ENCODE results near the gene SH3BP1. TPM values are rescaled to one million over a fixed set of nuclear protein-coding genes. Genes with fewer than 3 reads are reported as not detected.

SH3BP1 gene
- total RNA-seq, 2 experiments from 2014 or later = 216 to 218 TPM

DNA sequence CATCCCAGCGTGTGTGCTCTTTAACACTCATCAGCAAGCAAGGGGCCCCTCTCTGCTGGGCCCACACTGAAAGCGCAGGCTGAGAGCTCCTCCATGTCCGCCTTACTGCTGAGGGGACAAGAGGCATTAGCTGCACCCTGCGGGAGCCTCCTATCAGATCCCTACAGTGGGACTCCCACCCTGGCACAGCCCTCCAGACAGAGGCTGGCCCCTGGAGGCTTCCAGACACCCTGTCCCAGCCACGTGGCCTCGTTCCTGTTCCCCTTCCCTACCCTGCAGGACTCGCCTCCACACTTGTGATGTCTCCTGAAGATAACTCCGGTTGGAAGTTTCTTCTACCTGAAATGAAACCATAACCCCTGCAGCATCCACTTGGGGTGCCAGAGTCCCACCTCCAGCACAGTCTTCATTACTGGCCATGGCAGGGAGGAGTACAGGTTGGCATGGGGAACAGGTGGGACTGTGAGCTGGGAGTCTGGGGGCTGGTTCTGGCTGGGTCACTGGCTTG is 5.0 kb upstream of the SH3BP1 start:
- no peak for ATAC-seq
- H3K27me3 Mint-ChIP-seq (ENCODE audit: low read depth) = no peaks in the 10 kb centered on the region
- no peaks in the 10 kb centered on the region for H3K9me3 Mint-ChIP-seq (ENCODE audit: insufficient read depth)
- peak overlapping the region; percentile 97 for H3K27ac Mint-ChIP-seq
- POLR2A ChIA-PET = interaction anchor here (0.8 to 3.9 kb wide), 6 partner anchors 8 to 42 kb away, joined by 3 to 26 read pairs (median 7); partner anchors contain the start of gene GGA1
- CTCF ChIA-PET = interaction anchor here (1.0 to 15.5 kb wide), 11 partner anchors 8 to 148 kb away, joined by 3 to 261 read pairs (median 10); partner anchors contain the start of genes GGA1, LGALS1, PDXP and SH3BP1
- peaks cover 82% of the 10 kb centered on the region for H3K4me1 Mint-ChIP-seq (ENCODE audit: low read depth)
- H3K36me3 Mint-ChIP-seq (ENCODE audit: low read depth) = peaks cover 22% of the 10 kb centered on the region
- H3K4me3 Mint-ChIP-seq = peak overlapping the region; percentile 72
- no peak for DNase-seq

DNA sequence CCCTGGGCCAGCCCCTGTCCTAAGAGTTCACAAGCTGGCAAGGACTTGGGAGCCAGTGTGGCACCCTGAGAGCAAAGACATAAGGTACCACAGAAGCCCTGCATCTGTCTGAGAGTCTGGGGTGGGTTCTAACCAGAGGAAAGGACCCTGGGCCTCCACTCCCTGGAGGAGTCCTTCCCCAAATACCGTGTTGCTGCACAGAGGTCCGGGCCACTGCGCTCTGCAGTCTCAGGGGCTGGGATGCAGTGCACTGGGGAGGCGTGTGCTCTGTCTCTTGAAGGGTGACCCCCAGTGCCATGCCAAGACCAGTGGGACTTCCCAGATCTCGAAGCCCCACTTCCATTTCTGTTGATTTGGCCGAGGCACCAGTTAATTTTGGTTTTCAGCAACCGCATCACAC is 4.3 kb upstream of the SH3BP1 start:
- Mint-ChIP-seq H3K4me3 (peak overlapping the region; percentile 72), H3K27me3 (ENCODE audit: low read depth) (no peaks in the 10 kb centered on the region), H3K27ac (peak overlapping the region; percentile 97), H3K9me3 (ENCODE audit: insufficient read depth) (no peaks in the 10 kb centered on the region), H3K36me3 (ENCODE audit: low read depth) (peaks cover 22% of the 10 kb centered on the region), H3K4me1 (ENCODE audit: low read depth) (peaks cover 80% of the 10 kb centered on the region)
- ChIA-PET POLR2A (interaction anchor here (0.8 to 3.9 kb wide), 4 partner anchors 8 to 42 kb away, joined by 4 to 23 read pairs (median 10); partner anchors contain the start of gene GGA1), CTCF (interaction anchor here (1.0 to 15.5 kb wide), 9 partner anchors 7 to 50 kb away, joined by 4 to 261 read pairs (median 28); partner anchors contain the start of genes GGA1, LGALS1, PDXP and SH3BP1)
- no peak for DNase-seq
- no peak for ATAC-seq

DNA sequence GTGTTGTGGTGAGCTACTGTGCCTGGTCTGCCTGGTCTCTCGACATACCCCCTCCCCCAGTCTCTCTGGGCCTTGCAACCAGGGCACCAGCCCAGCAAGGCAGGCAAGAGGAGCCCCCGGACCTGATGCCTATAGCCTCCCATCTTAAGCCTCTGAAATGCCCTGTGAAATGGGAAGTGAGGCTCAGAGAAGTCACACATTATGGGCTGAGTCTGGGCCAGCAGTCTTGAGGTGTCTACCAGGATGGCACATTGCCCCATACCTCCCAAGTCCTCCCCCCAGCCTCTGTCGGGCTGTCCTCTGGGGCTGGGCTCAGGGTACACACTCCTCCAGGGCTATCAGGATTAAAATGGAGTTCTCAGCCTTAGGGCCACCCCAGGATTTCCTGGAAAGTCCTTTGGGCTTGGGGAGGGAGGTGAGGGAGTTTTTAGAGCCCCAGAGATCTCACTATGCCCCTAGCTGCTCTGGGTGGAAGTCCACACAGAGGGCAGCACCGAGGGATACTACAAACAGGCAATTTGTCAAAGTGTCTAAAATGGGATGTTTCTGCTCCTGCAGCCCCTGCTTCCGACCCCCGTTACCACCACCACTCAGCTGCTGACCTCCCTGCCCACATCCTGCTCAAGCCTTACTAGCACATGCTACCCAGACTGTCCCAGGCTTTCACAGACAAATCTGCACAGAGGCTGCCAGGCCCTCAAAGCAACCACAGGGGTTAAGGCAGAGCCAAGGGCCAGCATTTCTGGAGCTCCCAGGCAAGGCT is 3.1 kb upstream of the SH3BP1 start:
- no peaks in the 10 kb centered on the region for H3K27me3 Mint-ChIP-seq (ENCODE audit: low read depth)
- peaks cover 78% of the 10 kb centered on the region for H3K4me1 Mint-ChIP-seq (ENCODE audit: low read depth)
- H3K4me3 Mint-ChIP-seq = peak overlapping the region; percentile 98
- DNase-seq (peak; percentile 78), ATAC-seq (peak; percentile 15)
- ChIA-PET POLR2A (interaction anchor here (1.0 to 3.5 kb wide), 4 partner anchors 10 to 50 kb away, joined by 4 to 13 read pairs (median 7); partner anchors contain the start of genes GGA1, NOL12 and PDXP), CTCF (interaction anchor here (0.7 to 15.5 kb wide), 12 partner anchors 12 to 98 kb away, joined by 3 to 261 read pairs (median 6); partner anchors contain the start of genes GGA1, LGALS1 and PDXP)
- H3K9me3 Mint-ChIP-seq (ENCODE audit: insufficient read depth) = no peaks in the 10 kb centered on the region
- H3K27ac Mint-ChIP-seq = peak overlapping the region; percentile 97
- H3K36me3 Mint-ChIP-seq (ENCODE audit: low read depth) = peaks cover 32% of the 10 kb centered on the region

DNA sequence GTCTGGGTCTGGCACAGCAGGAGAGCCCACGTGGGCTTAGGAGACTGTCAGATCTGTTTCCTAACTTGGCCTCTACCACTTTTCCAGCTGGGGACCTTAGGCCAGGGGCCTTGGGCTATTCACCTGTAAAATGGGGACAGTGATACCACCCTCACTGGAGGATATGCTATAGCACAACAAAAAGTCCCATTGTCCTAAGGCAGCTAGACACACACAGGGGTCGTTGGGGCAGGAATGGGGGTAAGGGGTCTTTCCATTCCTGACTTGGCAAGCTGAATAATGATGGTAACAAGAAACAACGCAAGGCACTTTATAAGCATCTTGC is 2.6 kb upstream of the SH3BP1 start:
- no peaks in the 10 kb centered on the region for H3K9me3 Mint-ChIP-seq (ENCODE audit: insufficient read depth)
- H3K36me3 Mint-ChIP-seq (ENCODE audit: low read depth) = peaks cover 32% of the 10 kb centered on the region
- DNase-seq = no peak
- ChIA-PET POLR2A (interaction anchor here (1.0 to 3.5 kb wide), 4 partner anchors 10 to 49 kb away, joined by 4 to 13 read pairs (median 7); partner anchors contain the start of genes GGA1, NOL12 and PDXP), CTCF (interaction anchor here (0.7 to 15.5 kb wide), 11 partner anchors 11 to 227 kb away, joined by 3 to 261 read pairs (median 6); partner anchors contain the start of genes GGA1, LGALS1 and PDXP)
- H3K27me3 Mint-ChIP-seq (ENCODE audit: low read depth) = no peaks in the 10 kb centered on the region
- peaks cover 78% of the 10 kb centered on the region for H3K4me1 Mint-ChIP-seq (ENCODE audit: low read depth)
- H3K4me3 Mint-ChIP-seq = peak overlapping the region; percentile 98
- no peak for ATAC-seq
- H3K27ac Mint-ChIP-seq = peak overlapping the region; percentile 97

DNA sequence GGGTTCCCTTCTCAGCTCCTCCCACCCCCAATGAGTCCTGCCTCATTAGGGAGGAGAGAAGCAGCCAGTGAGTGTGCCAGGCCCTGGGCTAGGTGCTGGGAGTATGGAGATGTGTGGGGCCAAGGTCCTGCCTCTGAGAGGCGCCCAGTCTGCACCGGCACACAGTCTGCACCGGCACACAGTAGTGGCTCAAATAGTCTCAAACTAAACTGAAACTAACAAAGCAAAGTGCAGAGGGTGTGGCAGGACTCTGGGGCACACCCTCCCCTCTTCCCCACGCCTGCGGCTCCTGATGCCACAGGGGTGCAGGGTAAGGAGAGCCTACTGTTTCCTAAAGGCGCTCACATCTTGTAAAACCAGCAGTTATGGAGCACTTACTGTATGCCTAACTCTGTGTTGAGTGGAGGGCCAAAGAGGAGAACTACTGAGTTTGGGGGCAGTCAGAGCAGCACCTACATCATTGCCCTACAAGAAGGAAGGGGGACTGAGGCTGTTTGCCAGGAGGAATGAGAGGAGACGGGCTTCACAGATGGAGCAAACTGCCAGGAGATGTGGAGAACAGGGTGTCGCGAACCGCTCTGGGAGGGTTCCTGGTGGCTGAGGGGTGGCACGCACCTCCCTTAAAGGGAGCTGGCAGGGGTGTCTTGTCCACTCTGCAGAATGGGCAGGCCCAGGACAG is 939 bp upstream of the SH3BP1 start:
- no peaks in the 10 kb centered on the region for H3K9me3 Mint-ChIP-seq (ENCODE audit: insufficient read depth)
- peak; percentile 62 for ATAC-seq
- POLR2A ChIA-PET = interaction anchor here (1.6 to 3.5 kb wide), 5 partner anchors 12 to 48 kb away, joined by 6 to 13 read pairs (median 7); partner anchors contain the start of genes GGA1, NOL12 and PDXP
- H3K36me3 Mint-ChIP-seq (ENCODE audit: low read depth) = peaks cover 44% of the 10 kb centered on the region
- H3K4me1 Mint-ChIP-seq (ENCODE audit: low read depth) = peaks cover 79% of the 10 kb centered on the region
- peak; percentile 76 for DNase-seq
- H3K4me3 Mint-ChIP-seq = peak overlapping the region; percentile 98
- H3K27me3 Mint-ChIP-seq (ENCODE audit: low read depth) = no peaks in the 10 kb centered on the region
- H3K27ac Mint-ChIP-seq = peak overlapping the region; percentile 97
- CTCF ChIA-PET = interaction anchor here (0.9 to 15.5 kb wide), 8 partner anchors 15 to 258 kb away, joined by 3 to 261 read pairs (median 16); partner anchors contain the start of genes GGA1, LGALS1, NOL12 and PDXP

DNA sequence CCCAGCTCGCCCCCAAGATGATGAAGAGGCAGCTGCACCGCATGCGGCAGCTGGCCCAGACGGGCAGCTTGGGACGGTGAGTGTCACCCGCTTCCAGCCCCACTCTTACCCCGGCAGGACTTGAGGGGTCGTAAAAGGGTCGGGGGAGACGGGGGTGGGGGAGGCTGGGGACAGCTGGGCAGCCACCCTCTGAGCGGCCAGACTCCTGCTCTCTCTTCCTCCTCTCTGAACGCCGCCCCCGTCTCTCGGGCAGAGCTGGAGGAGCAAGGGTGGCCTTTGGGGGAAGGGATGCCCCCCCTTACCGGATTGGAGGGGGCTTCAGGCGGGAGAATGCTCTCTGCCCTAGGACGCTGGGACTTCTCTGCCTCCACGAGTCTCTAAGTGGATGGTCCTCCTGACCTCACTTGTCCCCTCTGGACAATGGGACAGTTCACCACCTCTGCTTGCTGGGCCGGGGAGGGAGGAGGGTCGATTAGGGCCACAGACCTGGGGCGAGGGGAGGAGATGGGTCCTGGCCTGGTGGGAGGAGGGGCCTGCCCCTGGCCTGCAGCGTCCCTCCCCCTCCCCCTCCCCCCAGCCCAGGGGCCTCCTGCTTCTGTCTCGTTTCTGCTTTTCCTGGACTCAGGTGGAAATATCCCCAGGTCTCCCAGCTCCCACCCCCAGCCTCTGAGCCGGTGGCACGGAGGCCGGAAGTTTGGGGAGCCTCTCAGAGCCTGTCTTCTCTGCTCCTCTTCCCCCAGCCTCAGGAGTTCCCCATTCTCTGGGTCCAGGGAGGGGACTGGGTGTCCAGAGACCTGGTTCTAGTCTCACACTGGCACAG is 512 bp downstream of the SH3BP1 start:
- Mint-ChIP-seq H3K27me3 (ENCODE audit: low read depth) (no peaks in the 10 kb centered on the region), H3K36me3 (ENCODE audit: low read depth) (peaks cover 54% of the 10 kb centered on the region), H3K4me1 (ENCODE audit: low read depth) (peaks cover 72% of the 10 kb centered on the region), H3K27ac (peak overlapping the region; percentile 96), H3K9me3 (ENCODE audit: insufficient read depth) (no peaks in the 10 kb centered on the region), H3K4me3 (peak overlapping the region; percentile 98)
- DNase-seq (peak; percentile 49), ATAC-seq (no peak)
- POLR2A ChIA-PET = interaction anchor here (0.7 to 2.3 kb wide), 3 partner anchors 13 to 37 kb away, joined by 3 to 8 read pairs (median 3); partner anchors contain the start of gene PDXP
- CTCF ChIA-PET = interaction anchor here (0.6 to 15.5 kb wide), 7 partner anchors 7 to 42 kb away, joined by 3 to 261 read pairs (median 4); partner anchors contain the start of genes LGALS1 and PDXP

DNA sequence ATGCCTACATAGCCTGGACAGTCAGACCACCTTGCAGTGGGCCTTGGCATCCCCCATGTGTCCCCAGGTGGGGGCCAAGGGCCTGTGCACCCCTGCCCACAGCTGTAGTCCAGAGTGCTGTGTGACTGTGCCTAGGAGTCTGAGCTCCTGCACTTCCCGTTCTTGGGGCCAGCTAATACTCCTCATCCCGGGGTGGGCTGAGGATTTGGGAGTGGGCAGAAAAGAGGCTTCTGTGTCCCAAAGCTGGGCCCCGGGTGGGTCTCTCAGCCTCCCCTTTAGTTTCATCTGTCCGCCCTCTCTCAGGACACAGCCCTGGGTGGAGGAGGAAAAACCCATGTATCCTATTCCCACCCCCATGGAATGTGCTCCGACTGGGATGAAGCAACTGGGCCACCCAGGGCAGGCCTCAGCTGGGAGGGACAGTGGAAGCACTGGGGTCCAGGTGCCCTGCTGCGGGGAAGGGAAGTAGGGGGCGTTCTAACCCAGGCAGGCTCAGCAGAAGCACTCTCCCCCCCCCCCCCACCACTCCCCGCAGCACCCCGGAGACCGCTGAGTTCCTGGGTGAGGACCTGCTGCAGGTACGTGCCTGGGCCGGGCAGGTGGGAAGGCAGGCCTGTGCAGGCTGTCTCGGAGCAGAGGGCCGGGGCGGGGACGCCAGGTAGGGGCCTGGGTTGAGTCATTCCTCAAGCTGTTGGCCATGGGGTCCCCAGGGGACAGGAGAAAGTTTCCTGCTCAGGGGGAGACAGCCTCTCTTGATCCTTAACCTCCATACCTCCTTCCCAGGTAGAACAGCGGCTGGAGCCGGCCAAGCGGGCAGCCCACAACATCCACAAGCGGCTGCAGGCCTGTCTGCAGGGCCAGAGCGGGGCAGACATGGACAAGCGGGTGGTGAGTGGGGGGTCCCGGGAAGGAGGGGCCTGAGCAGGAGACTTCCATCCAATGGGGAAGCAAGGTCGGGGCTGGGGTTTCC is 1.4 kb downstream of the SH3BP1 start:
- POLR2A ChIA-PET = interaction anchor here (0.7 to 4.0 kb wide), 6 partner anchors 8 to 36 kb away, joined by 3 to 26 read pairs (median 11); partner anchors contain the start of gene PDXP
- Mint-ChIP-seq H3K27ac (peak overlapping the region; percentile 96), H3K27me3 (ENCODE audit: low read depth) (no peaks in the 10 kb centered on the region), H3K9me3 (ENCODE audit: insufficient read depth) (no peaks in the 10 kb centered on the region), H3K4me3 (peak overlapping the region; percentile 98), H3K4me1 (ENCODE audit: low read depth) (peaks cover 68% of the 10 kb centered on the region), H3K36me3 (ENCODE audit: low read depth) (peaks cover 60% of the 10 kb centered on the region)
- CTCF ChIA-PET = interaction anchor here (0.9 to 15.5 kb wide), 7 partner anchors 8 to 39 kb away, joined by 3 to 261 read pairs (median 92); partner anchors contain the start of genes GGA1, LGALS1, NOL12 and PDXP
- no peak for ATAC-seq
- DNase-seq = no peak

DNA sequence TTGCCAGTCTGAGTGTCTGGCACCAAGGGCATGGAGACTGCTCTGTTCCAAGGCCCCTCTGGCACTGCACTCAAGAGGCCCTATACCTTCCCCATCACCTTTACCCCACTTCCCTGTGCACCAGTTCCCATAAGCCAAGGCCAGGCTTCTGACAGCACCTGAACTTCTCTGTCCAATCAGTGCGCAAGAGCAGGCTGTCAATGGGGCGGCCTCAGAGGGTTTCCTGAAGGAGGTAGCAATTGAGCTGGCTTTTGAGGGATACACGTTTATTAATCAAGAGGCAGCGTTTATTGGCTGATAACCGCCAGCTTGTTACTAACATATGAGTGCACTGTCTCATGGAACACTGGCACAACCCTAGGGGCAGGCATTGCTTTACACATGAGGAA is 2.1 kb downstream of the SH3BP1 start:
- peaks cover 57% of the 10 kb centered on the region for H3K36me3 Mint-ChIP-seq (ENCODE audit: low read depth)
- no peaks in the 10 kb centered on the region for H3K27me3 Mint-ChIP-seq (ENCODE audit: low read depth)
- POLR2A ChIA-PET = interaction anchor here (1.9 to 4.0 kb wide), 5 partner anchors 9 to 33 kb away, joined by 6 to 26 read pairs (median 14); partner anchors contain the start of genes GGA1, LGALS1 and PDXP
- CTCF ChIA-PET = interaction anchor here (0.8 to 15.5 kb wide), 9 partner anchors 9 to 222 kb away, joined by 3 to 261 read pairs (median 41); partner anchors contain the start of genes GGA1, LGALS1, NOL12 and PDXP
- H3K9me3 Mint-ChIP-seq (ENCODE audit: insufficient read depth) = no peaks in the 10 kb centered on the region
- peaks cover 63% of the 10 kb centered on the region for H3K4me1 Mint-ChIP-seq (ENCODE audit: low read depth)
- H3K4me3 Mint-ChIP-seq = peak overlapping the region; percentile 98
- ATAC-seq (no peak), DNase-seq (no peak)
- H3K27ac Mint-ChIP-seq = peak overlapping the region; percentile 76

DNA sequence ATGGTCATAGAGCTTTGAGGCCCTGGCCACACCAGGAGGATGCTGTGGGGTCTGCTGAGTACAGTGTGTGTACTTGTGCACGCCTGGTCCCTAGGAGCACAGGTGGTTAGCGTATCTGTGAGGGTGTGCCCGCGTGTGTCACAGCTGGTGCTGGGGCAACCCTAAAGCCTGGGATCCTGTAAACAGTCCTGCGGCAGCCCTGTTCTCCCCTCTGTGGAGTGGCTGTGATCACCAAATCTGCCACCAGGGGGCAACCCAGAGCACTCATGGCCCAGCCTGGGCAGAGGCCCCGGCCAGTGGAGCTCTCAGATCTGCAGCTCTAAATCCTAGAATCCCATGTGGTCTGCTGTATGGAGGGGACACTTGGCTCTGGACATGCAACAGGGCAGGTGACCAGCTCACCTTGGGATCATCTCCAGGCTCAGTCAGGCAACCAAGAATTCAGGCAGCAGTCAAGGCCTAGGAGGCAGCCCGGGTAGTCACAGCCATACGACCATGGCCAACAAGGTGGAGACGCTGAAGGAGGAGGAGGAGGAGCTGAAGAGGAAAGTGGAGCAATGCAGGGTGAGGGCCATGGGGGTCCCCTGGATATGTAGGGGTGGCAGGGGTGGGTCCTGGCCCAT is 3.9 kb downstream of the SH3BP1 start:
- CTCF ChIA-PET = interaction anchor here (0.6 to 15.5 kb wide), 27 partner anchors 8 to 253 kb away, joined by 3 to 261 read pairs (median 6); partner anchors contain the start of genes ANKRD54, GGA1, LGALS1 and NOL12
- POLR2A ChIA-PET = interaction anchor here (0.9 to 4.0 kb wide), 15 partner anchors 8 to 329 kb away, joined by 3 to 26 read pairs (median 6); partner anchors contain the start of genes GGA1, LGALS1 and PDXP

More for the DNA sequence above, 3.9 kb downstream of the SH3BP1 start:
- DNase-seq (peak; percentile 91), ATAC-seq (peak; percentile 61)
- peak overlapping the region; percentile 63 for H3K4me3 Mint-ChIP-seq
- no peaks in the 10 kb centered on the region for H3K9me3 Mint-ChIP-seq (ENCODE audit: insufficient read depth)
- peaks cover 69% of the 10 kb centered on the region for H3K36me3 Mint-ChIP-seq (ENCODE audit: low read depth)
- no peaks in the 10 kb centered on the region for H3K27me3 Mint-ChIP-seq (ENCODE audit: low read depth)
- H3K27ac Mint-ChIP-seq = peak overlapping the region; percentile 72
- H3K4me1 Mint-ChIP-seq (ENCODE audit: low read depth) = peaks cover 47% of the 10 kb centered on the region

Data from activated CD8-positive, alpha-beta T cell treated with anti-CD3 and anti-CD28 coated beads, Interleukin-2, amount 10 ng/mL, durations not matched to agents 7 days and 5 days (primary cell).